Coronary artery (tissue), 2 donors: ENCODE results near the gene C1orf53.

Source experiments
- DNase-seq: peaks from one replicate; pipeline ENCODE4 v3.0.0-alpha.2; 2017; ENCODE audit warnings: low spot score
- H3K27ac ChIP-seq, 2 donors: fragments of 200-600 bp; sonication (generic); one replicate each; pipeline ENCODE4 v1.5.1; 2016 to 2019
- H3K4me3 ChIP-seq: fragments of 200-600 bp; sonication (generic); 2 replicates; pipeline ENCODE4 v1.5.1; 2016; ENCODE audit warnings: mild to moderate bottlenecking, moderate library complexity
- CTCF ChIP-seq: fragments of 200-600 bp; sonication (generic); IDR thresholded peaks from one replicate; pipeline ENCODE4 v1.5.1; 2019; ENCODE audit warnings: antibody characterized with exemption

C1orf53 gene

GRCh38 chr1:197922070-197922390 lies 19.6 kb downstream of the C1orf53 start:
- H3K4me3 ChIP-seq = no peak overlapping the region
- TF ChIP-seq CTCF = no peak
- H3K27ac ChIP-seq = no peak overlapping the region
- DNase-seq = no peak

GRCh38 chr1:197923038-197923437 lies 20.6 kb downstream of the C1orf53 start:
- Histone ChIP-seq H3K27ac (no peak overlapping the region), H3K4me3 (no peak overlapping the region)
- no peak for DNase-seq
- no peak for TF ChIP-seq CTCF

- no peak overlapping the region for H3K4me3 ChIP-seq
- H3K27ac ChIP-seq = no peak overlapping the region
- DNase-seq = no peak
- TF ChIP-seq CTCF = peak; percentile 33
Measured at GRCh38 chr1:197924516-197925123, 22.2 kb downstream of the C1orf53 start.

GRCh38 chr1:197927908-197928665 lies 25.7 kb downstream of the C1orf53 start:
- no peak for DNase-seq
- no peak overlapping the region for H3K4me3 ChIP-seq
- H3K27ac ChIP-seq = no peak overlapping the region
- no peak for TF ChIP-seq CTCF

GRCh38 chr1:197928849-197929336 lies 26.5 kb downstream of the C1orf53 start:
- no peak for DNase-seq
- Histone ChIP-seq H3K27ac (no peak overlapping the region), H3K4me3 (no peak overlapping the region)
- TF ChIP-seq CTCF = no peak

GRCh38 chr1:197933016-197933415 lies 30.6 kb downstream of the C1orf53 start:
- Histone ChIP-seq H3K27ac (no peak overlapping the region), H3K4me3 (no peak overlapping the region)
- no peak for TF ChIP-seq CTCF
- no peak for DNase-seq

GRCh38 chr1:197933647-197934046 lies 31.2 kb downstream of the C1orf53 start:
- TF ChIP-seq CTCF = no peak
- H3K27ac ChIP-seq = no peak overlapping the region

More at GRCh38 chr1:197933647-197934046, 31.2 kb downstream of the C1orf53 start:
- DNase-seq = no peak
- no peak overlapping the region for H3K4me3 ChIP-seq
